H9 (cell line): ENCODE results near the gene MCOLN3. TPM values are rescaled to one million over a fixed set of nuclear protein-coding genes. Genes with fewer than 3 reads are reported as not detected.

ENCODE experiments used
- DNase-seq: peaks from one replicate; pipeline ENCODE4 v3.0.0-alpha.2; 2017
- H2AFZ ChIP-seq: one replicate; pipeline ENCODE4 v1.6.1; 2013; ENCODE audit warnings: mild to moderate bottlenecking, low read length, control low read depth, moderate library complexity
- H2AK5ac ChIP-seq: 2 replicates; pipeline ENCODE4 v1.6.1; 2013; ENCODE audit warnings: low read length, control low read depth, mixed read lengths; ENCODE audit not compliant: insufficient read length
- H2BK120ac ChIP-seq: one replicate; pipeline ENCODE4 v1.6.1; 2013; ENCODE audit warnings: low read depth, mild to moderate bottlenecking, low read length, control low read depth, inconsistent platforms; ENCODE audit not compliant: poor library complexity, severe bottlenecking
- H2BK12ac ChIP-seq: 2 replicates; pipeline ENCODE4 v1.6.1; 2013; ENCODE audit warnings: low read length, control low read depth, mixed read lengths, low read depth; ENCODE audit not compliant: insufficient read length
- H2BK15ac ChIP-seq: 2 replicates; pipeline ENCODE4 v1.6.1; 2013; ENCODE audit warnings: low read depth, low read length, control low read depth
- H2BK20ac ChIP-seq: one replicate; pipeline ENCODE4 v1.6.1; 2013; ENCODE audit warnings: low read depth, mild to moderate bottlenecking, low read length, control low read depth, inconsistent platforms; ENCODE audit not compliant: poor library complexity, severe bottlenecking
- H2BK5ac ChIP-seq: 2 replicates; pipeline ENCODE4 v1.6.1; 2013; ENCODE audit warnings: low read length, control low read depth, mixed read lengths; ENCODE audit not compliant: insufficient read length
- H3K14ac ChIP-seq: 2 replicates; pipeline ENCODE4 v1.6.1; 2013; ENCODE audit warnings: low read length, control low read depth; ENCODE audit not compliant: insufficient read depth
- H3K18ac ChIP-seq: 2 replicates; pipeline ENCODE4 v1.6.1; 2013; ENCODE audit warnings: low read depth, mild to moderate bottlenecking, mixed read lengths, low read length, control low read depth; ENCODE audit not compliant: insufficient read length
- H3K23ac ChIP-seq: 2 replicates; pipeline ENCODE4 v1.6.1; 2013; ENCODE audit warnings: low read length, control low read depth, mixed read lengths, low read depth; ENCODE audit not compliant: insufficient read length
- H3K23me2 ChIP-seq: 2 replicates; pipeline ENCODE4 v1.6.1; 2013; ENCODE audit warnings: low read depth, mild to moderate bottlenecking, mixed read lengths, low read length, control low read depth; ENCODE audit not compliant: insufficient read length, poor library complexity, severe bottlenecking
- H3K27ac ChIP-seq: 2 replicates; pipeline ENCODE4 v1.5.1; 2013; ENCODE audit warnings: low read length, control low read depth, mixed read lengths, low read depth; ENCODE audit not compliant: insufficient read length
- H3K27me3 ChIP-seq: 2 replicates; pipeline ENCODE4 v1.6.1; 2013; ENCODE audit warnings: low read length, control low read depth, inconsistent platforms; ENCODE audit not compliant: insufficient read depth
- H3K4ac ChIP-seq: 2 replicates; pipeline ENCODE4 v1.6.1; 2013; ENCODE audit warnings: low read depth, mild to moderate bottlenecking, control low read depth, inconsistent platforms, low read length, moderate library complexity
- H3K4me1 ChIP-seq: 2 replicates; pipeline ENCODE4 v1.6.1; 2013; ENCODE audit warnings: low read length, control low read depth, inconsistent platforms; ENCODE audit not compliant: insufficient read depth
- H3K4me2 ChIP-seq: 2 replicates; pipeline ENCODE4 v1.6.1; 2013; ENCODE audit warnings: low read length, control low read depth, mixed read lengths; ENCODE audit not compliant: insufficient read length, insufficient read depth
- H3K56ac ChIP-seq: 2 replicates; pipeline ENCODE4 v1.6.1; 2013; ENCODE audit warnings: low read depth, mild to moderate bottlenecking, mixed read lengths, low read length, control low read depth; ENCODE audit not compliant: insufficient read length
- H3K79me1 ChIP-seq: 2 replicates; pipeline ENCODE4 v1.6.1; 2013; ENCODE audit warnings: low read depth, mild to moderate bottlenecking, moderate library complexity, low read length, control low read depth, inconsistent platforms; ENCODE audit not compliant: insufficient read depth, poor library complexity, severe bottlenecking
- H3K79me2 ChIP-seq: 2 replicates; pipeline ENCODE4 v1.6.1; 2013; ENCODE audit warnings: low read length, control low read depth, inconsistent platforms; ENCODE audit not compliant: insufficient read depth
- H3K9ac ChIP-seq: 2 replicates; pipeline ENCODE4 v1.6.1; 2013; ENCODE audit warnings: low read length, control low read depth, mixed read lengths; ENCODE audit not compliant: insufficient read length; ENCODE audit errors: extremely low read depth
- H3K9me3 ChIP-seq: one replicate; pipeline ENCODE4 v1.6.1; 2013; ENCODE audit warnings: low read depth, low read length, inconsistent platforms; ENCODE audit not compliant: control insufficient read depth
- H3T11ph ChIP-seq: one replicate; pipeline ENCODE4 v1.6.1; 2013; ENCODE audit warnings: mild to moderate bottlenecking, low read length, control low read depth, inconsistent platforms
- H4K20me1 ChIP-seq: one replicate; pipeline ENCODE4 v1.6.1; 2013; ENCODE audit not compliant: control insufficient read depth, insufficient read length, insufficient read depth
- H4K5ac ChIP-seq: 2 replicates; pipeline ENCODE4 v1.6.1; 2013; ENCODE audit warnings: low read depth, mild to moderate bottlenecking, mixed read lengths, low read length, control low read depth; ENCODE audit not compliant: insufficient read length
- H4K8ac ChIP-seq: replicated peaks from 2 replicates; pipeline ENCODE4 v1.6.1; 2013; ENCODE audit warnings: low read length, control low read depth, mixed read lengths, low read depth; ENCODE audit not compliant: insufficient read length
- H4K91ac ChIP-seq: 2 replicates; pipeline ENCODE4 v1.6.1; 2013; ENCODE audit warnings: low read depth, mild to moderate bottlenecking, moderate library complexity, mixed read lengths, low read length, control low read depth; ENCODE audit not compliant: insufficient read length
- H3K27ac Mint-ChIP-seq, 3 experiments: 2 replicates in 2 of 3; 3 replicates in 1 of 3; pipeline ENCODE4 v1.8.0; 2020 to 2021; ENCODE audit warnings: mixed read lengths in 3 of 3, mild to moderate bottlenecking in 1 of 3, moderate library complexity in 1 of 3
- H3K27me3 Mint-ChIP-seq: 2 replicates; pipeline ENCODE4 v1.8.0; 2021; ENCODE audit warnings: low read depth, mild to moderate bottlenecking, moderate library complexity, mixed read lengths
- H3K36me3 Mint-ChIP-seq, 3 experiments: 2 replicates in 2 of 3; 3 replicates in 1 of 3; pipeline ENCODE4 v1.8.0; 2020 to 2021; ENCODE audit warnings: low read depth in 3 of 3, mixed read lengths in 3 of 3; ENCODE audit not compliant: insufficient read depth in 1 of 3
- H3K4me1 Mint-ChIP-seq, 2 experiments: 2 replicates each; pipeline ENCODE4 v1.8.0; 2020; ENCODE audit warnings: mixed read lengths in 2 of 2
- H3K4me3 Mint-ChIP-seq, 2 experiments: 2 replicates in 1 of 2; 3 replicates in 1 of 2; pipeline ENCODE4 v1.8.0; 2020 to 2021; ENCODE audit warnings: mild to moderate bottlenecking in 2 of 2, mixed read lengths in 2 of 2, moderate library complexity in 1 of 2
- H3K9me3 Mint-ChIP-seq, 2 experiments: 2 replicates in 1 of 2; 3 replicates in 1 of 2; pipeline ENCODE4 v1.8.0; 2020; ENCODE audit warnings: mild to moderate bottlenecking in 2 of 2, mixed read lengths in 2 of 2, moderate library complexity in 1 of 2
- WGBS: extraction: QIAGEN DNeasy Blood & Tissue Kit; methylation state at CpG from one replicate; pipeline ENCODE4 v1.1.7; 2013; ENCODE audit warnings: missing lambda C conversion rate, low lambda C conversion rate, mixed read lengths; ENCODE audit not compliant: insufficient read length; ENCODE audit errors: extremely low coverage; 5-methylcytosine and 5-hydroxymethylcytosine counted together
- total RNA-seq: library from RNA; stranded (reverse); gene quantifications from 2 replicates; pipeline ENCODE4 v1.2.1, GENCODE V29; 2021
- TF ChIP-seq, protein P1 (sequence below): fragments of 200-600 bp; sonication (generic); conservative IDR thresholded peaks from 3 replicates; pipeline ENCODE4 v1.8.0; 2021; ENCODE audit warnings: antibody characterized with exemption, mild to moderate bottlenecking

The MCOLN3 gene
- total RNA-seq, 1 experiment from 2014 or later, result 10.8 TPM

DNA sequence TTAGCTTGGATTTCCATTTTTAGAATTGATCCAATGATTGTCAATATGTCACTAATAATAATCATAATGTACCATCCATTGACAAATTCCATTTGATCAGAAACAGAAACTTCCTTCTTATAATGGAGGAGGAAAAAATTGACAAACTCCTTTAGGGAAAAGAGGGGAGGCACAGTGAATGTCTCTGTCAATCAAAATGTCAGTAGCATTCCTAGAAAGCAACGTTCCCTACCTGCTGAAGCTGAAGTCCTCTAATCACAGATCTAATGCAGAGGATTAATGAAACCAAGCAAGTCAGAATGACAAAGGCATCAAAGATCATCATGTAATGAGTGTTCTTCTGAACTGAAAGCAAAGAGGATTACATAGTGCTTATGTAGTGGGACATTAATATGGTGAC, 22.4 kb downstream of the MCOLN3 start:
- 0 out of 4 replicates have a peak, but pooled peaks cover 0 to 3% of the 10 kb centered on the region in 2 experiments for H3K4me1 Mint-ChIP-seq
- H4K8ac ChIP-seq, result no peak overlapping the region
- no CpG with 5 or more reads among the region's 1 CpG for WGBS
- H4K5ac ChIP-seq, result no peak overlapping the region
- H3K27ac Mint-ChIP-seq, result no peak overlapping the region
- no peak overlapping the region for H3K9ac ChIP-seq
- H3K14ac ChIP-seq, result no peak overlapping the region
- no peak overlapping the region for H3K27ac ChIP-seq
- no peaks in the 10 kb centered on the region for H3K79me1 ChIP-seq
- TF ChIP-seq, protein P1, sequence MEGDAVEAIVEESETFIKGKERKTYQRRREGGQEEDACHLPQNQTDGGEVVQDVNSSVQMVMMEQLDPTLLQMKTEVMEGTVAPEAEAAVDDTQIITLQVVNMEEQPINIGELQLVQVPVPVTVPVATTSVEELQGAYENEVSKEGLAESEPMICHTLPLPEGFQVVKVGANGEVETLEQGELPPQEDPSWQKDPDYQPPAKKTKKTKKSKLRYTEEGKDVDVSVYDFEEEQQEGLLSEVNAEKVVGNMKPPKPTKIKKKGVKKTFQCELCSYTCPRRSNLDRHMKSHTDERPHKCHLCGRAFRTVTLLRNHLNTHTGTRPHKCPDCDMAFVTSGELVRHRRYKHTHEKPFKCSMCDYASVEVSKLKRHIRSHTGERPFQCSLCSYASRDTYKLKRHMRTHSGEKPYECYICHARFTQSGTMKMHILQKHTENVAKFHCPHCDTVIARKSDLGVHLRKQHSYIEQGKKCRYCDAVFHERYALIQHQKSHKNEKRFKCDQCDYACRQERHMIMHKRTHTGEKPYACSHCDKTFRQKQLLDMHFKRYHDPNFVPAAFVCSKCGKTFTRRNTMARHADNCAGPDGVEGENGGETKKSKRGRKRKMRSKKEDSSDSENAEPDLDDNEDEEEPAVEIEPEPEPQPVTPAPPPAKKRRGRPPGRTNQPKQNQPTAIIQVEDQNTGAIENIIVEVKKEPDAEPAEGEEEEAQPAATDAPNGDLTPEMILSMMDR, result no peak
- no peak overlapping the region for H2AK5ac ChIP-seq
- H2BK12ac ChIP-seq, result no peak overlapping the region
- H3K79me2 ChIP-seq, result no peaks in the 10 kb centered on the region
- no peaks in the 10 kb centered on the region for H3K27me3 Mint-ChIP-seq
- H3K4me1 ChIP-seq, result no peaks in the 10 kb centered on the region
- H2BK5ac ChIP-seq, result no peak overlapping the region
- H3K23ac ChIP-seq, result no peak overlapping the region
- no peak overlapping the region for H2AFZ ChIP-seq
- H2BK15ac ChIP-seq, result no peak overlapping the region
- H3K18ac ChIP-seq, result no peak overlapping the region
- H3K4ac ChIP-seq, result no peak overlapping the region
- H2BK20ac ChIP-seq, result no peak overlapping the region
- no peak overlapping the region for H3K56ac ChIP-seq
- H2BK120ac ChIP-seq, result no peak overlapping the region
- H3K9me3 Mint-ChIP-seq, result no peaks in the 10 kb centered on the region
- H3K4me3 Mint-ChIP-seq, result no peak overlapping the region
- no peaks in the 10 kb centered on the region for H3K36me3 Mint-ChIP-seq
- no peaks in the 10 kb centered on the region for H4K20me1 ChIP-seq
- H4K91ac ChIP-seq, result no peak overlapping the region
- H3K4me2 ChIP-seq, result no peak overlapping the region
- no peaks in the 10 kb centered on the region for H3K27me3 ChIP-seq
- no peak overlapping the region for H3T11ph ChIP-seq
- DNase-seq, result no peak
- no peaks in the 10 kb centered on the region for H3K23me2 ChIP-seq
- H3K9me3 ChIP-seq, result no peaks in the 10 kb centered on the region
